HCT116 (cell line): ENCODE results near the gene LRRC75A. TPM values are rescaled to one million over a fixed set of nuclear protein-coding genes. Genes with fewer than 3 reads are reported as not detected.
"Not testable (repeated sequence)": the region's sequence is repeated elsewhere in the genome, so short reads cannot be mapped to it uniquely, and the experiment has no call there.

Experiments
- ATAC-seq: fragments of 200-7000 bp; cut with Tn5 transposase; 2 replicates; pipeline ENCODE4 v1.9.1; 2020; ENCODE audit warnings: mild to moderate bottlenecking, moderate library complexity
- BruUV-seq: library from RNA; stranded (reverse); fragments of 400-500 nt; replicated peaks from 2 replicates; lab custom pipeline; 2021; lab: Mats Ljungman, UMichigan
- CTCF ChIA-PET: fragments of 300-600 bp; sonication (Branson Sonifier 250); formaldehyde crosslinking; loops from one replicate; lab custom pipeline; 2021; ENCODE audit warnings: antibody characterized with exemption; lab: Charles Lee
- POLR2A ChIA-PET: fragments of 300-600, 350-600 bp; sonication (Branson Sonifier 250); formaldehyde crosslinking; loops from one replicate; lab custom pipeline; 2021; ENCODE audit warnings: antibody characterized with exemption; lab: Charles Lee
- RAD21 ChIA-PET, 2 experiments: fragments of 300-600 bp; sonication (Branson Sonifier 250); formaldehyde crosslinking; loops; one replicate each; lab custom pipeline; 2023; ENCODE audit warnings: low total read pairs in 2 of 2; ENCODE audit not compliant: uncharacterized antibody in 2 of 2, unreplicated experiment in 2 of 2, low non-redundant PET in 1 of 2; lab: Charles Lee
- DNase-seq: peaks from one replicate; pipeline ENCODE4 v3.0.0-alpha.2; 2010; ENCODE audit warnings: low read depth, low spot score
- H2AFZ ChIP-seq: fragments of 200-600 bp; shearing (Covaris generic), sonication (generic); 2 replicates; pipeline ENCODE4 v1.6.1; 2017; ENCODE audit warnings: low read depth, mixed run types, mixed read lengths, antibody characterized with exemption, low read length; ENCODE audit not compliant: poor library complexity, severe bottlenecking
- H3K27ac ChIP-seq: 2 replicates; pipeline ENCODE4 v1.5.1; 2012; ENCODE audit warnings: low read depth, low read length
- H3K27me3 ChIP-seq: fragments of 200-600 bp; sonication (generic); 2 replicates; pipeline ENCODE4 v1.6.1; 2016; ENCODE audit warnings: mixed run types, low read length, mixed read lengths; ENCODE audit not compliant: insufficient read depth
- H3K36me3 ChIP-seq, 2 experiments: fragments of 200-500 bp in 1 of 2; fragments of 200-600 bp in 1 of 2; sonication (Bioruptor generic) in 1 of 2; sonication (generic) in 1 of 2; 2 replicates each; pipeline versions ENCODE4 v1.5.1 to v1.6.1; 2014 to 2016; ENCODE audit warnings: low read length in 2 of 2, inconsistent platforms in 1 of 2, mixed read lengths in 1 of 2, mixed run types in 1 of 2; ENCODE audit not compliant: insufficient read depth in 2 of 2, control insufficient read depth in 1 of 2
- H3K4me1 ChIP-seq, 2 experiments: fragments of 200-600 bp in 1 of 2; sonication (generic) in 1 of 2; 2 replicates each; pipeline versions ENCODE4 v1.5.1 to v1.6.1; 2012 to 2017; ENCODE audit warnings: low read length in 2 of 2, inconsistent platforms in 1 of 2, mild to moderate bottlenecking in 1 of 2, mixed read lengths in 1 of 2, mixed run types in 1 of 2, moderate library complexity in 1 of 2; ENCODE audit not compliant: insufficient read depth in 2 of 2, control insufficient read depth in 1 of 2
- H3K4me2 ChIP-seq: fragments of 200-600 bp; sonication (generic); 2 replicates; pipeline ENCODE4 v1.6.1; 2017; ENCODE audit warnings: mixed run types, low read length, mixed read lengths
- H3K4me3 ChIP-seq, 2 experiments: fragments of 200-600 bp in 1 of 2; sonication (generic) in 1 of 2; replicated peaks in 1 of 2; 2 replicates each; pipeline ENCODE4 v1.5.1; 2011 to 2016; ENCODE audit warnings: low read length in 2 of 2, control low read depth in 1 of 2, low read depth in 1 of 2, mild to moderate bottlenecking in 1 of 2, mixed read lengths in 1 of 2, mixed run types in 1 of 2
- H3K79me2 ChIP-seq: fragments of 200-600 bp; sonication (generic); 2 replicates; pipeline ENCODE4 v1.6.1; 2017; ENCODE audit warnings: mild to moderate bottlenecking, mixed run types, low read length, moderate library complexity, mixed read lengths; ENCODE audit not compliant: insufficient read depth
- H3K9ac ChIP-seq: fragments of 200-600 bp; sonication (generic); 2 replicates; pipeline ENCODE4 v1.6.1; 2016; ENCODE audit warnings: low read length, mixed read lengths
- H3K9me2 ChIP-seq: fragments of 200-600 bp; sonication (generic), shearing (Covaris generic); 2 replicates; pipeline ENCODE4 v1.6.1; 2017; ENCODE audit warnings: mixed run types, mild to moderate bottlenecking, moderate library complexity; ENCODE audit not compliant: insufficient read depth
- H3K9me3 ChIP-seq, 2 experiments: fragments of 200-500 bp in 1 of 2; fragments of 200-600 bp in 1 of 2; sonication (Bioruptor generic) in 1 of 2; sonication (generic) in 1 of 2; 2 replicates each; pipeline ENCODE4 v1.6.1; 2014 to 2017; ENCODE audit warnings: low read length in 2 of 2, mixed read lengths in 2 of 2, inconsistent platforms in 1 of 2, low read depth in 1 of 2, mild to moderate bottlenecking in 1 of 2, mixed run types in 1 of 2, moderate library complexity in 1 of 2; ENCODE audit not compliant: control insufficient read depth in 1 of 2, insufficient read depth in 1 of 2
- H4K20me1 ChIP-seq: fragments of 200-600 bp; sonication (generic), shearing (Covaris generic); 2 replicates; pipeline ENCODE4 v1.6.1; 2017; ENCODE audit warnings: mixed run types, mild to moderate bottlenecking, moderate library complexity; ENCODE audit not compliant: insufficient read depth
- CTCF ChIP-seq, 3 experiments: fragments of 200-600 bp in 1 of 3; sonication (generic) in 1 of 3; IDR thresholded peaks in 2 of 3; conservative IDR thresholded peaks in 1 of 3; 2 replicates each; pipeline ENCODE4 v1.5.1; 2012 to 2017; ENCODE audit warnings: low read depth in 2 of 3, low read length in 2 of 3, antibody characterized with exemption in 1 of 3, borderline replicate concordance in 1 of 3, control low read depth in 1 of 3, mild to moderate bottlenecking in 1 of 3, mixed read lengths in 1 of 3, mixed run types in 1 of 3, moderate library complexity in 1 of 3; ENCODE audit not compliant: insufficient read depth in 1 of 3
- POLR2A ChIP-seq: IDR thresholded peaks from 2 replicates; pipeline ENCODE4 v1.7.0; 2011; ENCODE audit warnings: borderline replicate concordance; ENCODE audit not compliant: insufficient read depth, insufficient read length; ENCODE audit errors: extremely low read depth
- RAD21 ChIP-seq: IDR thresholded peaks from 2 replicates; pipeline ENCODE4 v1.6.1; 2012; ENCODE audit warnings: low read depth, mild to moderate bottlenecking
- ZBTB33 ChIP-seq: IDR thresholded peaks from 2 replicates; pipeline ENCODE4 v1.6.1; 2011; ENCODE audit warnings: mild to moderate bottlenecking, low read length, moderate library complexity; ENCODE audit not compliant: insufficient replicate concordance; ENCODE audit errors: extremely low read depth
- intact Hi-C: fragments of 100-400 bp; cut with micrococcal nuclease; formaldehyde crosslinking; loops from 2 replicates; pipeline ENCODE4 v1.10.0; 2022
- total RNA-seq: library from RNA; stranded (reverse); gene quantifications from one replicate; pipeline ENCODE4 v1.2.1, GENCODE V29; 2021; ENCODE audit not compliant: unreplicated experiment

The LRRC75A gene
- total RNA-seq, 1 experiment from 2014 or later: 2.3 TPM

- no peak for ATAC-seq
- Histone ChIP-seq H3K9me3 (no peaks in the 10 kb centered on the region), H3K4me3 (no peak overlapping the region), H2AFZ (no peak overlapping the region), H3K9me2 (no peaks in the 10 kb centered on the region), H3K9ac (no peak overlapping the region), H3K27ac (no peak overlapping the region), H3K4me2 (no peak overlapping the region), H3K79me2 (no peaks in the 10 kb centered on the region), H3K36me3 (no peaks in the 10 kb centered on the region), H3K4me1 (no peaks in the 10 kb centered on the region), H4K20me1 (no peaks in the 10 kb centered on the region), H3K27me3 (no peaks in the 10 kb centered on the region)
- no TSS peak for BruUV-seq
- ChIA-PET RAD21 (no interaction called here), CTCF (no interaction called here), POLR2A (no interaction called here)
- intact Hi-C loops: loop anchor here (10.0 kb wide), 1 partner anchor 348 kb away; no protein-coding TSS in a partner anchor
- no peak for DNase-seq
- TF ChIP-seq ZBTB33 (no peak), POLR2A (no peak)
These were observed 35.3 kb upstream of the LRRC75A start for GRCh38 chr17:16527298-16527697.

- H2AFZ ChIP-seq, H3K36me3 ChIP-seq, H3K9ac ChIP-seq, H3K4me1 ChIP-seq, H4K20me1 ChIP-seq, H3K4me3 ChIP-seq, POLR2A ChIA-PET, DNase-seq, H3K27me3 ChIP-seq, H3K79me2 ChIP-seq, ATAC-seq, H3K4me2 ChIP-seq, H3K27ac ChIP-seq, BruUV-seq, H3K9me2 ChIP-seq, RAD21 ChIA-PET, H3K9me3 ChIP-seq: not testable (repeated sequence)
- intact Hi-C loops: loop anchor here (10.0 kb wide), 1 partner anchor 349 kb away; no protein-coding TSS in a partner anchor
- TF ChIP-seq CTCF (IDR thresholded peaks at IDR 0.05 in 2 of 3, conservative IDR thresholded peaks at IDR 0.05 in 1 of 3; ENCODE audit: borderline replicate concordance in 1 of 3, insufficient read depth in 1 of 3, low read depth in 2 of 3, low read length in 2 of 3) (peak; percentile 8 to 35 (median 26); a peak in 1 of 6 replicates), RAD21 (peak; percentile 18; the same call in 1 of the 2 replicates)
- CTCF ChIA-PET: interaction anchor here (1.0 kb wide), 1 partner anchor 10 kb away, joined by 4 read pairs; no protein-coding TSS in a partner anchor
These were observed 33.6 kb upstream of the LRRC75A start for GRCh38 chr17:16525556-16525955.
